Measurements from ENCODE around the gene NKAIN4.

NKAIN4 gene

DNA sequence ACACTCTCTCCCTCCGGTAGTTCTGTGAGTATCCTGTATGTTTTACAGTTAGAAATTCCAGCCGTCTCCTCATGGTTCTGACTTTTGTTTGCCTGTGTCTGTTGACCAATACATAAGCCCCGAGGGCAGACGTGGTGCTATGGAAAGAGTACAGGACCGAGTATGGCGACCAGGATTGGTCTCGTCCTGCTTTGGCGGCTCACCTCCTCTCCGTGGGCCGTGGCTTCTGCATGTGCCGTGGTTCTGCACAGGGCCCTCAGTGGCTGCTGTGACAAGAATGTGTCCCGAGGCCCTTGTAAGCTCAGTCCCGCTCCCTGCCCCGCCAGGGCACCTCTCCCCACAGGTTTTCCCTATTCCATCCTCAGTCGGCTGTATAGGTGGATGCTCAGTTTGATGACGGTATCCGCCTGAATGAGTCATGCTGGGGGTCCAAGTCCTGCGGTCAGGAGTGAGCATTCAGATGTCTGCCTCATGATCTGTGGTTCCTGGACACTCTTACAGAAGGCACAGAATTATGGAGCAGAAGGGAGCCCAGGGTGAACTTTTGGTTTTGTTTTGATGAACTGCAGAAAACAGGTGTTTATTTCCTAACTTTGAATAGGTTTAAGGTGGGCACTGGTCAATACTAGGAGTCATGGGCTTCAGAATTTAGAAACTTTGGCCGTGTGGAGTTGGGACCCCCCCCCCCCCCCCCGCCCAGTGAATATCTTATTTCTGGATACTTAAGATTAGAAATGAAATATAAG, 19.5 kb upstream of the NKAIN4 start:
- DNase-seq, result no peak

DNA sequence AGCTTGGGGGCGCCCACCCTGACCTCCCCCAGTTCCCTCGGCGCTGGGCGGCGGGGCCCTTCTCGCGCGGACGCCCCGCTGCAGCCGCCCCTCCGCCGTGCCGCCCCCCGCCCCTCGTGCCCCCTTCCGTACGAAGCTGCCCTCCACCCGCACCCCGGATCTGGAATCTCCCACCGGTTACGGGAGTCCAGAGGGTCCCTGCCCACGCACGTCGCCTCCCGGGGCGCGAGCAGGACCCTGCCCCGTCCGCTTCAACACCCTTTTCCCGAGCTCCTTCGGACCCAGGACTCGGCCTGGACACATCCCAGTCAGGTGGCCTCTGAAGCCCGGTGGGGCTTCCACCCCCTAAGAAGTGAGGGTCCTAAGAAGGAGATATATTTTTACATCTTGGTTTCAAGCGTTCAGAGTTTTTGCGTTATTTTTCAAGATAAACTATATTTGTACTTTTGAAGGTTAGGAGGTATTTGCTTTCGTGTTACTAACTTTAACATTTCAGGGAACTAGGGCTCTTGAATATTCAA, 18.9 kb upstream of the NKAIN4 start:
- DNase-seq, result no peak

DNA sequence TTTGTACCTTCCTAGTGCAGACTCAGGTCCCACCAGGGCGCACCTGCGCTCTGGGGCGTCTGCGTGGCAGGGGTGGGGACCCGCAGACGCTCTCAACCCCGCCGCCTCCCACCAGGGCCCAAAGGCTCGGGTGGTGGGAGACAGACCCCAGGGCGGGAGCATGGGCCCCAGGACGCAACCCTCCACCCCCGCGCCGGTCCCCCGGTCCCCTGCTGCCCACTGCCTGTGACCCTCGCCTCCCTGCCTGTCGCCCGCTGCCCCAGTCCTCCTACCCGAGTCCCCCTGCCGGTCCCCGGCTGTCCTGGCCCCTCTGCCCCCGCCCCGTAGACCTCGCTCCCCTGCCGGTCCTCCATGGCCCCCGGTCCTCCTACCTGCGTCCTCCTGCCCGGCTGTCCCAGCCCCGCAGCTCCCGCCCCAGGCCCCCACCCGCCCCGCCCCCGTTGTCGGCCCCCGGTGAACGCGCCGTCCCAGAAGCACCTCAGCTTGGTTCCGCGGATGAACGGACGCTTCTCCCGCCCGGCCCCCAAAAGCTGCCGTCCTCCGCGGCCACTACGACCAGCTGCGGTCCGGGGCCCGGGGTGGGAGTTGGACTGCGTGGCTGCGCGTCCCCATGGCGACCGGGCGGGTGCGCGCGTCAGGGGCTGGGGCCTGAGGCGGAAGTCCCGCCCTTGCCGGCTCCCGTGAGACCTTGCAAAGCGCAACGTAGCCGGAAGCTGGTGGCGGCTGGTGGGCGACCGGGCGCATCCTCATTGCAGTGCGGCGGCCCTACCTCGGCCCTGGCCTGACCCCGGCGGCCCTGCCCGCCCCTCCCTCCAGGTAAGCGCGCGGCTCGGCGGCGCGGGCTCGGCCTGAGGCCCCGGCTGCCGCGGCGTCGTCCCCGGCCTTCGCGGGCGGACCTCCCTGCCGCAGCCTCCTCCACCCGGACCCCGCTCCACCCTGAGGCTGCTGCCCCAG, 18.1 kb upstream of the NKAIN4 start, which contains the start of gene ARFGAP1:
TSS of gene ARFGAP1 (plus strand) at position 709 of the 954 bp plus-strand sequence. CDS start 2,768 bp downstream, outside the sequence.
- peak; percentile 54 for DNase-seq

DNA sequence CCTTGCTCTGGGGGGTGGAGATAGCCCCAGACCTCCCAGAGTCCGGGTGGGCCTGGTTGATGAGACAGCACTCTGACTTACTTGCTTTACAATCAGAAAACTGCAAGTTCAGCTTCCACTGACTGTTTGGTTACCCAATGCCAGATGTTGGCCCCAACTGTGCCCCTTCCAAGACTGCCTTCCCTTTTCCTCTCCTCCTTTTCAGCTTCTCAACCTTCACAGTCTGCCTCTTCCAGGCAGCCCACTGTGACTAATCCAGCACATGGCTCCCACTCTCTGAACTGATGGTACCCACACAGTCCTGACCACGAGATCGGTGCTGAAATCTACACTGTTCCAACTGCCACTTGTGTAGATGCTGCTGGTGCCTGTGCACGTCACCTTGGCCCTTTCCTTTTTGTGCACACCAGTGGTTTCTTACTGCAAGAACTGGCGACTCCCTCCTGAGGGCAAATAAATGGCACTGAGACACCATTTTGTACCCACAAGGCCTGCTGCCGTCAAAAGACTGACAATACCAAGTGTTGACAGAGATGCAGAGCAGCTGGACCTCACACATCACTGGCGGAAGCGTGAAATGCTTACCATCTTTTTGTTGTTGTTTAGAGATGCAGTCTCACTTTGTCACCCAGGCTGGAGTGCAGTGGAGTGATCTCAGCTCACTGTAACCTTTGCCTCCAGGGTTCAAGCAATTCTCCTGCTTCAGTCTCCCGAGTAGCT, 16.5 kb upstream of the NKAIN4 start:
- DNase-seq, result no peak

DNA sequence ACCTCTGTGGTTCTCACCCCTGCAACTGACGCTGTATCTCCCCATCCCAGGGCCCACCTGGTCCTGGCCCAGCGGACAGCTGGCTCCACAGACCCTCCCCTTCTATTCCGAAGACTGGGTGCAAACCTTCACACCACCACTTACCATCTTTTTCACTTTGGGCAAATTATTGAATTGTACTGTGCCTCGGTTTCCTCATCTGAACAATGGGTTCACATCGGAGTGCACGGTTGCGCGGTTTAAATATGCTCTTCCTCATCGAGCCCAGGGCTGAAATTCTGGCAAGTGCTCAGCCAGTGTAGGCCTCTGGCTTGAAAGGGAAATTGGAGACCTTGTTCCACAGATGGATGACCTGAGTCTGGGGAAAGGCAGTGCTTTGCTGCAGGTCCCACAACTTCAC, 15.5 kb upstream of the NKAIN4 start:
- DNase-seq, result no peak

DNA sequence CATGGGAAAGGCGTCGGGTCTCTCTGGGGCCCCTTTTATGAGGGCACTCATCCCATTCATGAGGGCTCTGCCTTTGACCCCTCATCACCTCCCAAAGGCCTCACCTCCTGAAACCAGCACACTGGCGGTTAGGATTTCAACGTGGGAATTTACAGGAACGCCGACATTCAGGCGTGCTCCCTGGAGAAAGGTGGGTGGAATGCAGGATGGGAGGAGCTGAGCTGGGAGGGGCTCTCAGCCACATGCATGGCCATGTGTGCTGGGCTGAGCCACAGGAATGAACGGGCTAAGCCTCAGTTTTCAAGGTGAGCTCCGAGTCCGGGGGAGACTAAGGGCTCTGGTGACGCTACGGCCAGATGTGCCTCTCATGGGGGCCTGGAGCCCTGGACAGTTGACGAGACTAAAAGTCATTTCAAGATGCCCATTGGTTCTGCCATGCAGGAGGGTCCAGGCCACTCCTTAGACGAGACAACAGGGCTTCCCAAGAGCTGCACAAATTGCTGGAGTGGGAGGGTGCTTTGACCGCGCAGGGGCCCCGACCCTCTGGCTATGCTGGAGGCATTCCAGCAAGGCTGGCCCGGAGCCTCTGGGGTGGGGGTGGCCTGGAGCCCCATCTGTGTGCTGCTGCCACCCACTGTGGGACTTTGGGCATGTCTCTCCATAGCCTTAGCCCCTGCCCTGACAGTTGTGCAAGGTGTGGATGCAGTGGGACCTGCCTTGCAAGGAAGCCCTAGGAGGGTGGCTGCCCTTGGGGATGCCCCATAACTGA, 14.6 kb upstream of the NKAIN4 start:
- no peak for DNase-seq

DNA sequence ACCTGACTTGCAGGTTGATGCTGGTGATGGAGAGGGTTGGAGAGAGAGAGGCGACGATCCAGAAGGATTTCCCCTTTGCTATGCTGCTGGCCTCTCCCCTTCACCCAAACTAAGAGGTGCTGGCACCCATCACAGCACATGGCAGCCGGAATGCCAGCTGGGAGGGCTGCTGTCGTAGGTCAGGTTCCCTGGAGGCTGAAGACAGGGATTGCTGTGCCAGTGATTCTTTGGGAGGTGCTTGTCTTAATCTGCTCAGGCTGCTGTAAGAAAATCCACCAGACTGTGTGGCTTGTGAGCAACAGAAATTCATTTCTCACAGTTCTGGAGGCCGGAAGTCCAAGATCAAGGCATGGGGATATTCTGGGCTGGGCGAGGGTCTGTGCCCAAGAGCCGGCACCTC, 14.0 kb upstream of the NKAIN4 start:
- DNase-seq, result no peak

DNA sequence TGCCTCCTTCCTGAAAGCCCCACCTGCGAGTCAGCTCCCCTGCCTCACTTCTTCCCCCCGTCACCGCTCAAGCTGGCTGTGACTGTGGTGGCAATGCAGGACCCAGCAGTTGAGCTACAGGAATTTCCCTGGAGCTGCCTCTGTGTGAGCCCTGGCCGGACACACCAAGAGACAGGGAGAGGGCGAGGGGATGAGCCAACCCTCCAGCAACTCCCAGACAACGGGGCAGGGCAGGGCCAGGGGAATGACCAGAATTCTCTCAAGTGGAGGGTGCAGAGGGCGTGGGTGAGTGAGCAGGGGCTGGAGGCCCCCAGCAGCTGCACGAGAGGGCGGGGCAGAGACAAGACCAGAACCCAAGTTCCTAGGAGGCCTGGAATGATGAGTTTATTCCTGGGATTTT, 13.4 kb upstream of the NKAIN4 start:
- no peak for DNase-seq

DNA sequence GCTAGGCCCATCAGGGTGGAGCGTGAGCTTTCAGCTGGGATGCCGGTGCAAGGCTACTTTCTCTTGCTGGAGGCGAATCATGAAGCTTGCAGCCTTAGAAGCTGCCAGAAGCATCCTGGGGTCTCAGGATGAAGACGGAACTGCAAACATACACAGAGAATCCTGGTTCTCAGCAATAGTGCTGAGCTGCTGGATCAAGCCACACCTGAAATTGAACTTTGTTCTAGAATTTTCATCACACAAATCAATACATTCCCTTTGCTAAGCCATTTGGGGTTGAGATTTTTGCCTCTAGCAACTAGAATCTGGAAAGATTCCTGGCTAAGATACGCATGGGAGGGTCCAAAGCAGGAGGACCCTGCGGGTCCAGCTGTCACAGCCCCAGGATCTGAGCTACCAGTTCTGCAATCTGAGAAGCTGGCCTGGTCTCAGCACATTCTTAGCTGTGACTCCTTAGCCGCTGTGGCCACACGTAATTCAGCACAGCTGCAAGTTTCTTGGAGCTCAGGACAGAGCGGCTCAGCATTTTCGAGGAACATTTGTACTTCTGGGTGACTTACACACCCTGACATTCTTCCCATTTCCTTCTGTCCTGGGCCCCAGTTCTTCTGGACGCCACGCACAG, 11.7 kb upstream of the NKAIN4 start:
- no peak for DNase-seq

DNA sequence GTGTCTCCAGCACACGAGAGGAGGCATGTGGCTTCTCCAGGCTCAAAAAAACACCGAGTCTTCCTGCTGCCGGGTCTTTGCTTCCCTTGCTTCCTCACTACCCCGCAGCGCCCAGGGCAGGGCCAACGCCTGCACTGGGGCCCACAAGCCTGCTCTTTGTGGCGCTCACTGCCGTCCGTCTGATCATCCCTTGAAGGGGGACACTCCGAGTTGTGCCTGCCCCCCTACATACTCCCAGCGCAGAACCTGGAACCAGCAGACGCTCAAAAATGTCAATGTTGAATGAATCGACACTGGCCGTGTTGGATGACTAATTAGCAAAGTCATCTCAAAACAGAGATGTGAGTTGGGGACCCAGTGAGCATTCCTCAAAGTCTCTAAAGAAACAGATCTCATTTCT, 10.3 kb upstream of the NKAIN4 start:
- no peak for DNase-seq

DNA sequence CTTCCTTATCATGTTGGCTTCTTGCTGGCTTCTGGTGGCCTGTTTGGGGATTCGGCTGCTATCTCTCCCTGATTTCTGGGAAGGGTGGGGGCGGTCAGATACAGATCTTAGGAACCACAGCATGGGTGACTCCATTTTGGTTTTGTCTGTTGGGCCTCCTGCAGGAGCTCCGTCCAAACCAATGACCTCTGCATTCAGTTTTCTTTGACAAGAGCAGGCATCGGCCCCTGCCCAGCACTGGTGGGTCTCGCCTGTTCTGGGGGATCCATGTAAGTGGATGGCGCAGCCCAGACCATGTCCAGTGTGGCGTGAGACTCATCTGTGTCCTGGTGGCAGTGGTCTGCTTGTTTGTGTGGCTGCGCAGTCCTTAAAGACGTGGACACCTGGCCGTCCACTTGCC, 9.7 kb upstream of the NKAIN4 start:
- no peak for DNase-seq

DNA sequence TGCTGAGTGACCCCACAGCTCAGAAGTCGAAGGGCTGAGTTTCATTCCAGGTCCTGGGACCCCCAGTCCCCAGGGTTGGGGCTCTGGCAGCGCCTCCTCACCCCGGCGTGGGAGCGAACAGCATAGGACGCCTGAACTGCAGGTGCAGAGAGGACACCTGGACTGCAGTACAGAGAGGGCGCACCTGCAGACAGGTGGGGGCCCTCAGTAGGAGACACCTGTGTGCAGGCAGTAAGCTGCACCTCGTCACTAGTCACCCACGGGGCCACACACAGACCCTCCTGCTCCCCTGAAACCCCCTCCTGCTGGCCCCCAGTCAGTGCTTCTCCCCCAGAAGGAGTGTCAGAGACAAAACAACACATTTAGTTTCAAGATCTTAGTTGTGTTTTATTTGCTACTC, 8.6 kb upstream of the NKAIN4 start:
- no peak for DNase-seq

DNA sequence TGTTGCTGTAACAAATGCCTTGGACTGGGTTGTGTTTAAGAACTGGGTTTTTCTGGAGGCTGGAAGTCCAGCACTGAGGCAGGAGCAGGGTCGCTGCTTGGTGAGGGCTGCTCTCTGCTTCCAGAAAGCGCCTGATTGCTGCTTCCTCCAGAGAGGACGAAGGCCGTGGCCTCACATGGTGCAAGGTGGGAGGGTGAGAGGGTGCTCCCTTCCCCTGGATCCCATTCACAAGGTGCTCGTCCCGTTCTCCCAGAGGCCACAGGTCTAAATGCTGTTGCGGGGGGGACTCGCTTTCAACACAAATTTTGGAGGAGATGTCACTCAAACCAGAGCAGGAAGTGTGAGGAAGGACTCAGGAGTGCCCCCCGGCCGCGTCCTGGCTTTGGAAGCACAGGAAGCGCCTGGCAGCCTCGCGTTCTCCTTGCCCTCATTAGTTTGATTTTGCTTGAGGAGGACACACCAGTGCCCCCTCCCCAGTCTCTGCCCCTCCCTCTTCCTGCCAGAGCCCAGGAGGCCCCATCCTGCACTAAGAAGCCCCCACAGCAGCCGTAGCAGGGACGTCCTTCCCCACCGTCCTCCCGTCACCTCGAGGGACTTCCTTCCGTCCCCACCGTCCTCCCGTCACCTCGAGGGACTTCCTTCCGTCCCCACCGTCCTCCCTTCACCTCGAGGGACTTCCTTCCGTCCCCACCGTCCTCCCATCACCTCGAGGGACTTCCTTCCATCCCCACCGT, 7.7 kb upstream of the NKAIN4 start:
- DNase-seq, result no peak

DNA sequence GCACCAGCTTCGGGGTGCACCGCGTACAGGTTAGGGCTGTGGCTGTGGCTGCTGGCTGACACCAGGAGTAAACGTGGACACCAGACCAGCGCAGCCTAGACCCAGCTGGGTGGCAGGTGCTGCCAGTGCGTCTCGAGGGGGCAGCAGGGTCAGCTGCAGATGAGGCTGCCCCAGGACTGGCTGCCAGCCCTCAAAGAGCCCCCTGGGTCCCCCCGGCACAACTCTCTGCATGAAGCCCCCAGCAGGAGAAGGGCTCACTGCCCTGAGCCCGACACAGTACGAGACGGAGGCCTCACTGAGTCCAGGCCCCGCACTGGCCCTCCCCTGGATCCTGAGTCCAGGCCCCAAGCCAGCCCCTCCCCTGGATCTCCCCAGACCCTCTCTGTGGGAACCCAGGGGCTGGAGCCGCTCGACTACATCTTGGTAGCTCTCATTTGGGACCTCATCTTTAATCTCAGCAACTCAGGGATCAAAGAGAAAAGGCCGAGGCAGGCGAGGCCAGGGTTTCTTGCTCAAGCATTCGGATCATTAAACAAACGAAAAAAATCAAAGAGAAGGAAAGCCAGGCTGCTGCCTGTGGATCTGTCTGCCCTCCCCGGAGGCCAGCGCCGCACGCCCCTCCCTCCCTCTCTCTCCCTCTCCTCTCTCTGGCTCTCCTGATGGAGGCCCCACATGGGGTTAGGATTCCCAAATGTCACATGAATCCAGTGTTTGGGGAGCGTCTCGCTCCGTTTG, 7.0 kb upstream of the NKAIN4 start:
- no peak for DNase-seq

DNA sequence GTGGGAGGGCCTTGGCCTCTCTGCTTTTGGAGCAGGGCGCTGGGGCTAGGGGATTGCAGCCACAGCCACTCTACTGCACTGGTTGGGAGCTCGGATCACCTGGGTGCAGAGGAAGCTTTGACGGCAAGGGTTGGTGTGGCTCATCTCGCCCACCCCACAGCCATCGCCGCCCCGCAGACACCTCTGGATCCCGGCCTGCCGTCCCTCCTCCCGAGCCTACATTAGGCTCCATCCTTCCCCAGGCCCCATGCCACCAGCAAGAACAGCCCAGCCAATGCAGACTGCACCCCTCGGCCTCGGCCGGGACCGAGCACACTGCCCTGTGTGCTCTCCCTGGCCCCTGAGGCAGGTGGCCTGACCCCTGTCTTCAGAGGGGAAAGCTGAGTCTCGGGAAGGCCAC, 6.3 kb upstream of the NKAIN4 start:
- DNase-seq, result no peak

DNA sequence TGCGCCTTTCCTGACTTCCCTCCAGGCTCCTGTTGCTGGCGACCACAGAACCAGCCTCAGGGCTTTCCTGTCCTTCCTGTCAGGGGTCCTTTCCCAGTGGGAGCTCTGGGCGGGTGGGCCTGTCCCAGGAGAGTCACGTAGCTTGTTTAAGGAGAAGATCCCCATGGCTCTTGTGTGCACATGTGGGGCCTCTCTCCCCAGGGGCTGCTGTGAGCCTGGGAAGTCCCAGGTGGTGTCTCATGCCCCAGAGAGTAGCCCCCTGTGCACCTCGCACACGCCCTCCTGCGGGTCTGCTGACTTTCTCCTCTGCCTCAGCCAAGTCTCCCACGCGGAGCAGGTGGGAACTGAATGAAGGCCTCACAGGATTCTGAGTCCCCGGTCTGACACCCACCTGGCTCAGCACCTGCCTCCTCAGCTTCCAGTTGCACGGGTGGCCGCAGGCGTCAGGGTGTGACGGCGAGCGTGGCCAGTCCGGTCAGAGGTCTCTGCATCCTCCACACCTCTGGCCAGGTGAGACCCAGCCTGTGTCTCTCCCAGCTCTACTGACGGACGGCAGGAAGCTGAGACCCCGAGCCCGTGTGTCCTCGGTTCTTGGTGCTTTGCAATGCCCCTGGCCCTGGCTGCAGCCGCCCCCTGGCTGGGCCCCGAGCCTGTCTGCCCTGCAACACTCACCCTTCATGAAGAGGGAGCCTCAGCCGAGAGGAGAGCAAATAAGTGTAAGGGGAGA, 5.6 kb upstream of the NKAIN4 start:
- no peak for DNase-seq

DNA sequence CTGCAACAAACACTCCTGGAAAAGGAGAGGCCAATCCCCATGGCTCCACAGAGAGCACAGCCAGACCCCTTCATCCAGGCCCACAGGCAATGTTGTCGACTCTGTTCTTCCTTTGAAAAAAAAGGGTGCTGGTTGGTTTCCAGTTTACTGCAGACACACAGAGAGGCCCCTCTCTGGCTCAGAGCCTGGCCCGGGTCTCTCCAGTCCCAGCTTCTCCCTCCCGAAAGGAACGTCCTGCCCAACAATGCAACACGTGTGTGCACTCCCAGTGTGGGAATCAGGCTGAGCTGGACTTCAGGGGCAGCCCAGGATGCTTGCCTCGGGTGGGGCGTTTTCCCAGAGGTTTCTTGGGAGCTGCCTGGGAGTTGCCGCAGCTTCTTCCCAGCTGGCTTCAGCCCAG, 4.5 kb upstream of the NKAIN4 start:
- no peak for DNase-seq

DNA sequence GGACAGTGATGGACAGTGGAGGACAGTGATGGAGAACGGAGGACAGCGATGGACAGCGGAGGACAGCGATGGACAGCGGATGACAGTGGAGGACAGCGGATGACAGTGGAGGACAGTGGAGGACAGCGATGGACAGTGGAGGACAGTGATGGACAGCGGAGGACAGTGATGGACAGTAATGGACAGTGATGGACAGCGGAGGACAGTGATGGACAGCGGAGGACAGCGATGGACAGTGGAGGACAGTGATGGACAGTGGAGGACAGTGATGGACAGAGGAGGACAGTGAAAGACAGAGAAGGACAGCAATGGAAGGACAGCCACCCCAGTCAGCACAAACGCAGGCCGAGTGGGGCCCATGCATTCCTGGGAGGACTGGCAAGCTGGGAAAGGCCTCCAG, 3.4 kb upstream of the NKAIN4 start:
- no peak for DNase-seq

DNA sequence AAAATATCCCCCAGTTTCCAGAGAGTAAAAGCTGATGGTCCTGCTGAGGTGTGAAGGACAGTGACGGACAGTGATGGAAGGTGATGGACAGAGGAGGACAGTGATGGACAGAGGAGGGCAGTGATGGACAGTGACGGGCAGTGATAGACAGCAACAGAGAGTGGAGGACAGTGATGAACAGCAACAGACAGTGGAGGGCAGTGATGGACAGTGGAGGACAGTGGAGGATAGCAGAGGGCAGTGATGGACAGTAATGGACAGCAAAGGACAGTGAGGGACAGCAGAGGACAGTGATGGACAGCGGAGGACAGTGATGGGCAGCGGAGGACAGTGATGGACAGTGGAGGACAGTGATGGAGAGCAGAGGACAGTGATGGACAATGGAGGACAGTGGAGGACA, 2.7 kb upstream of the NKAIN4 start:
- no peak for DNase-seq

Data from NCI-H1048 (cell line).